Chondrocyte (in vitro differentiated cells): Measurements from ENCODE around the gene ARID1A. TPM values are rescaled to one million over a fixed set of nuclear protein-coding genes. Genes with fewer than 3 reads are reported as not detected.
A peak's percentile ranks its signal among the peaks of the same experiment; 100 is the strongest.

Experiments
- DNase-seq: peaks from one replicate; pipeline ENCODE4 v3.0.0; 2021; ENCODE audit warnings: mixed read lengths, low spot score
- H3K27ac Mint-ChIP-seq: one replicate; pipeline ENCODE4 v1.8.0; 2021; ENCODE audit warnings: mild to moderate bottlenecking, moderate library complexity, mixed read lengths; ENCODE audit not compliant: unreplicated experiment
- H3K27me3 Mint-ChIP-seq: 2 replicates; pipeline ENCODE4 v1.8.0; 2021; ENCODE audit warnings: low read depth, mixed read lengths
- H3K36me3 Mint-ChIP-seq: 2 replicates; pipeline ENCODE4 v1.8.0; 2021; ENCODE audit warnings: low read depth, mixed read lengths
- H3K4me1 Mint-ChIP-seq: 2 replicates; pipeline ENCODE4 v1.8.0; 2021; ENCODE audit warnings: low read depth, mild to moderate bottlenecking, mixed read lengths
- H3K4me3 Mint-ChIP-seq: one replicate; pipeline ENCODE4 v1.8.0; 2021; ENCODE audit warnings: mild to moderate bottlenecking, moderate library complexity, mixed read lengths; ENCODE audit not compliant: unreplicated experiment
- H3K9me3 Mint-ChIP-seq: 2 replicates; pipeline ENCODE4 v1.8.0; 2021; ENCODE audit warnings: low read depth, mixed read lengths
- CTCF ChIP-seq: fragments of 200-600 bp; sonication (generic); IDR thresholded peaks from 2 replicates; pipeline ENCODE4 v1.5.0; 2021; ENCODE audit warnings: antibody characterized with exemption, mild to moderate bottlenecking, moderate library complexity
- total RNA-seq: library from RNA; stranded (reverse); gene quantifications from 3 replicates; pipeline ENCODE4 v1.2.1, GENCODE V29; 2021

Gene ARID1A
- total RNA-seq, 1 donor from 2014 or later, result 56.1 TPM

- no peak overlapping the region for H3K4me3 Mint-ChIP-seq
- H3K9me3 Mint-ChIP-seq, result no peaks in the 10 kb centered on the region
- H3K27ac Mint-ChIP-seq, result no peak overlapping the region
- peaks cover 1% of the 10 kb centered on the region for H3K4me1 Mint-ChIP-seq
- H3K27me3 Mint-ChIP-seq, result no peaks in the 10 kb centered on the region
- H3K36me3 Mint-ChIP-seq, result no peaks in the 10 kb centered on the region
- TF ChIP-seq CTCF, result peak; percentile 24
- no peak for DNase-seq
These were observed 125.0 kb downstream of the ARID1A start for GRCh38 chr1:26820784-26821269.

DNA sequence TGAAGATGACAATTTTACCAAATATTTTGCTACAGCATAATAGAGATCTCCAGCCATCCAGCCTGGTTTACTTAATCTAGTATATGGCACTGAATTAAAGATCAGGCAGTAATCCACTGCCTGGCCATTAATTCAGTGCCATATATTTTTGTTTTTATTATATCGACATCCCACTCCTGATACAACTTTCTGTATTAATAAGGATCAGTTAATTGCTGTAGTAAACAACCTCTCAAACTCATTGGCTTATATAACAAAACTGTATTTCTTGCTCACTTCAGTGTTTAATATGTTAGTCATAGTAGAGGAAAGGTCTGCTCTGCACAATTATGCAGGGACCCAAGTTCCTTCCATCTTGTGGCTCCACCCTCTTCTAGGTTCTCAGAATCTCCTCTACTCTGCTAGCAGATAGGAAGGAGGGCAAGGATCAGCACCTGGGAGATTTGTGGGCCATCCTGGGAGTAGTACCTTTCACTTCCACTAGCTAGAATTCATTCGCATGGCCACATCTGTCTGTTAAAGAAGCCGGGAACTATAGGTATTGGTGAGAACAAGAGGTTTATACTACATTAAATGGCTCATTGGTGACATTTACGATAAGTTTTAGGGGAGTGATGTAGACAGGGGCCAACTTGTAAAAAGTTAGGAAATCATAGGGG lies 127.1 kb downstream of the ARID1A start:
- Mint-ChIP-seq H3K9me3 (no peaks in the 10 kb centered on the region), H3K4me1 (peaks cover 13% of the 10 kb centered on the region), H3K27ac (no peak overlapping the region), H3K4me3 (no peak overlapping the region), H3K27me3 (no peaks in the 10 kb centered on the region), H3K36me3 (no peaks in the 10 kb centered on the region)
- TF ChIP-seq CTCF, result no peak
- DNase-seq, result no peak

DNA sequence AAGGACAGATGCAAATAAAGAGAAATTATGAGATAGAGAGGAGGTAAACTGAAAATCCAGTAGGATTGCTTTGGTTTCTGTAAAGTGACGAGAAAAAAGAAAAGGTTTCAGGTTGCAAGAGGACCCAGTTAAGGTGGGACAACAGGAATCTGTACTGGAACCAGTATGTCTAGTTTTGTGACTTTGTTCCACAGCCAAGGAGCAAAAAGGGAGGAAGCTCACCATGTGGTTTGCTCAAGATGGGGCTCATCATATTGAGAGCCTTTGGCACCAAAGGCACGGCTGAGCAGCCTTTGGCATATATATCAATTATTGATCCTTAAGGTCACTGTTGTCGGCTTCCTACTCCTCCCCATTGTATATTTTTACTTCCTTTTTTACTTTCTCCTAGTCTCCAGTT lies 128.9 kb downstream of the ARID1A start:
- no peak for DNase-seq
- Mint-ChIP-seq H3K36me3 (no peaks in the 10 kb centered on the region), H3K9me3 (no peaks in the 10 kb centered on the region), H3K4me3 (no peak overlapping the region), H3K27me3 (no peaks in the 10 kb centered on the region), H3K27ac (peak overlapping the region; percentile 53), H3K4me1 (peaks cover 31% of the 10 kb centered on the region)
- TF ChIP-seq CTCF, result no peak

GRCh38 chr1:26826261-26827105 lies 130.7 kb downstream of the ARID1A start, which contains the start of gene ZDHHC18:
ZDHHC18 (plus strand) TSS chr1:26826688; CDS start chr1:26826805, 117 bp downstream.
- H3K36me3 Mint-ChIP-seq, result no peaks in the 10 kb centered on the region
- H3K27ac Mint-ChIP-seq, result peak within 1 kb of the TSS; percentile 78
- no peak for DNase-seq
- H3K4me3 Mint-ChIP-seq, result peak within 1 kb of the TSS; percentile 88
- H3K9me3 Mint-ChIP-seq, result no peaks in the 10 kb centered on the region
- peak; percentile 75 for TF ChIP-seq CTCF
- no peaks in the 10 kb centered on the region for H3K27me3 Mint-ChIP-seq
- H3K4me1 Mint-ChIP-seq, result peaks cover 31% of the 10 kb centered on the region

DNA sequence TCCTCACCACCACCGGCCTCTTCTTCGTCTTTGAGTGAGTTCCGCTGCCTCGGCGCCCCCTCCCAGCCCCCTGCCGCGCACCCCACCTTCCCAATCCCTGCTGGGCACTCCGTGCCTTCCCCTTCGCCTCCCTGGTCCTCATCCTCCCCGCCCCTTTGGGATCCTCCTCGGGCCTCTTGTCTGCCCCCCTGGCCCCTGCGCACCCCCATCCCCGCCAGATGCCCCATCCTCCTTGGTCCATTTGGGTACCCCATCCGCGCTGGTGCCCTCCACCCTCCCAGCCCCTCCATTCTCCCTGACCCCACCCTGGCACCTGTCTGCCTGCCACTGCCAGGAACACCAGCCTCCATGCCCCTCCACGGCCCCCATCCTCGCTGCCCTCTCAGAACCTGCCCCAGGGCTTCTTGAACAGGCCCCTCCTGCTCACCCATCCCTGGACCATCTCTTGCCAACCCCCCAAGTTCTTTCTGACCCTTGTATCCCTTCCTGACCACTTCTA lies 131.3 kb downstream of the ARID1A start:
- Mint-ChIP-seq H3K9me3 (no peaks in the 10 kb centered on the region), H3K4me1 (peaks cover 31% of the 10 kb centered on the region), H3K36me3 (no peaks in the 10 kb centered on the region), H3K4me3 (peak overlapping the region; percentile 87), H3K27me3 (no peaks in the 10 kb centered on the region), H3K27ac (peak overlapping the region; percentile 78)
- no peak for TF ChIP-seq CTCF
- DNase-seq, result no peak
